Loucy (cell line): ENCODE results near the gene MAP7.
"Not testable (repeated sequence)": the region's sequence is repeated elsewhere in the genome, so short reads cannot be mapped to it uniquely, and the experiment has no call there.

Source experiments
- H2AFZ ChIP-seq: fragments of 200-600 bp; sonication (generic); 2 replicates; pipeline ENCODE4 v1.6.0; 2016; ENCODE audit warnings: antibody characterized with exemption, mild to moderate bottlenecking, low read length, moderate library complexity
- H3F3A ChIP-seq: fragments of 200-600 bp; 2 replicates; pipeline ENCODE4 v1.6.0; 2016; ENCODE audit warnings: antibody characterized with exemption, low read depth, mild to moderate bottlenecking
- H3K27me3 ChIP-seq: fragments of 200-600 bp; sonication (generic); 2 replicates; pipeline ENCODE4 v1.6.1; 2014; ENCODE audit warnings: low read length, mild to moderate bottlenecking; ENCODE audit not compliant: insufficient read depth, poor library complexity, severe bottlenecking
- H3K36me3 ChIP-seq: fragments of 200-600 bp; sonication (generic); 2 replicates; pipeline ENCODE4 v1.6.1; 2016; ENCODE audit warnings: low read length; ENCODE audit not compliant: insufficient read depth
- H3K4me1 ChIP-seq: fragments of 200-600 bp; sonication (generic); 2 replicates; pipeline ENCODE4 v1.5.1; 2014; ENCODE audit warnings: low read length, mild to moderate bottlenecking; ENCODE audit not compliant: insufficient read depth, poor library complexity, severe bottlenecking
- H3K4me2 ChIP-seq: fragments of 200-600 bp; sonication (generic); 2 replicates; pipeline ENCODE4 v1.6.0; 2014; ENCODE audit warnings: antibody characterized with exemption, low read length, low read depth, mild to moderate bottlenecking; ENCODE audit not compliant: poor library complexity, severe bottlenecking
- H3K4me3 ChIP-seq: fragments of 200-600 bp; sonication (generic); 2 replicates; pipeline ENCODE4 v1.5.1; 2014; ENCODE audit warnings: low read length, mild to moderate bottlenecking, mixed read lengths; ENCODE audit not compliant: poor library complexity, severe bottlenecking
- H3K79me2 ChIP-seq: fragments of 200-600 bp; sonication (generic); 2 replicates; pipeline ENCODE4 v1.6.1; 2014; ENCODE audit warnings: low read length; ENCODE audit not compliant: insufficient read depth
- H3K9ac ChIP-seq: fragments of 200-600 bp; sonication (generic); 2 replicates; pipeline ENCODE4 v1.6.0; 2014; ENCODE audit warnings: mild to moderate bottlenecking, low read depth, low read length, moderate library complexity; ENCODE audit not compliant: poor library complexity, severe bottlenecking
- H3K9me2 ChIP-seq: fragments of 200-600 bp; sonication (generic); replicated peaks from 2 replicates; pipeline ENCODE4 v1.6.1; 2016; ENCODE audit warnings: low read depth, low read length, mixed read lengths
- H3K9me3 ChIP-seq: fragments of 200-600 bp; sonication (generic); 2 replicates; pipeline ENCODE4 v1.6.1; 2014; ENCODE audit warnings: mild to moderate bottlenecking, antibody characterized with exemption, low read length, low read depth; ENCODE audit not compliant: insufficient read depth
- H4K20me1 ChIP-seq: fragments of 200-600 bp; sonication (generic); 2 replicates; pipeline ENCODE4 v1.6.0; 2014; ENCODE audit warnings: antibody characterized with exemption, low read length, mild to moderate bottlenecking; ENCODE audit not compliant: insufficient read depth, poor library complexity, severe bottlenecking
- EZH2phosphoT487 ChIP-seq: fragments of 200-600 bp; IDR thresholded peaks from 2 replicates; pipeline ENCODE4 v1.6.1; 2018; ENCODE audit warnings: antibody characterized with exemption, mild to moderate bottlenecking, moderate library complexity, borderline replicate concordance
- TF ChIP-seq, protein P1 (sequence below): fragments of 200-600 bp; sonication (generic); conservative IDR thresholded peaks from 2 replicates; pipeline ENCODE4 v1.5.1; 2014; ENCODE audit warnings: mild to moderate bottlenecking, antibody characterized with exemption, low read length

The MAP7 gene

DNA sequence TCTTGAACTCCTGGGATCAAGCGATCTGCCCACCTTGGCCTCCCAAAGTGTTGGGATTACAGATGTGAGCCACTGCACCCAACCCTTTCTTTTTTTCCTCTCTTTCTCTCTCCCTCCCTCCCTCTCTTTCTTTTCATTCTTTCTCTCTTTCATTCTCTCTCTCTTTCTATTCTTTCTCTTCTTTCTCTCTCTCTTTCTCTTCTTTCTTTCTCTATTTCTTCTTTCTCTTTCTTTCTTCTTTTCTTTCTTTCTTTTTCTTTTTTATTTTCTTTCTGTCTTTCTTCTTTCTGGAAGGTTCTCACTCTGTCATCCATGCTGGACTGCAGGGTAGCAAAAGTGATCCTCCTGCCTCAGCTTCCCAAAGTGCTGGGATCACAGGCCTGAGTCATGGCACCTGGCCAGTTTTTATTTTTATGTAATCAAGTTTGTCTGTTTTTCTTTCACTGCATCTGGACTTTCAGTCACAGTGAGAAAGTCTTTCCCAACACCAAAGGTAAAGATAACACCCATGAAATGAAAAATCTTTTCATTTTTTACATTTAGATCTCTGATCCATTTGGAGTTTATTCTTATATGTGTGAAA is 240.4 kb downstream of the MAP7 start:
- H3K4me3 ChIP-seq, result no peak overlapping the region
- TF ChIP-seq EZH2phosphoT487, result no peak
- no peak overlapping the region for H3K9ac ChIP-seq
- no peaks in the 10 kb centered on the region for H3K27me3 ChIP-seq
- no peaks in the 10 kb centered on the region for H3K9me3 ChIP-seq
- H2AFZ ChIP-seq, result no peak overlapping the region
- H3K9me2 ChIP-seq, result no peaks in the 10 kb centered on the region
- no peaks in the 10 kb centered on the region for H3K4me1 ChIP-seq
- no peaks in the 10 kb centered on the region for H4K20me1 ChIP-seq
- H3K4me2 ChIP-seq, result no peak overlapping the region
- no peaks in the 10 kb centered on the region for H3K79me2 ChIP-seq
- H3K36me3 ChIP-seq, result no peaks in the 10 kb centered on the region
- no peaks in the 10 kb centered on the region for H3F3A ChIP-seq

DNA sequence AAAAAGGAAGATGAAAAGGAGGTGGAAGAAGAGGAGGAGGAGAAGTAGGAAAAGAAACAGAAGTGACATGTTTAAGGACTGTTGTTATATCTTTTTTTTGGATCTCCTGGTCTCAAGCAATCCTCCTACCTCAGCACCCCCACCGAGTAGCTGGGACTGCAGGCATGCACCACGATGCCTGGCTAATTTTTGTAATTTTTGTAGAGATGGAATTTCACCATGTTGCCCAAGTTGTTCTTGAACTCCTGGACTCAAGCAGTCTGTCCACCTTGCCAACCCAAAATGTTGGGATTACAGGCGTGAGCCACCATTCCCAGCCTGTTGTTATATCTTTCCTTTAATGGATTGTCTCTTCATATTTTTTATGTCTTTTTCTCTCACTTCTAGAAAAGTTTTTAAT is 241.1 kb downstream of the MAP7 start:
- H3K9me3 ChIP-seq, result no peaks in the 10 kb centered on the region
- H3K4me1 ChIP-seq, result no peaks in the 10 kb centered on the region
- H3K9ac ChIP-seq, result no peak overlapping the region
- H3K4me3 ChIP-seq, result no peak overlapping the region
- H2AFZ ChIP-seq, result no peak overlapping the region
- no peak overlapping the region for H3K4me2 ChIP-seq
- TF ChIP-seq EZH2phosphoT487, result no peak
- TF ChIP-seq, protein P1, sequence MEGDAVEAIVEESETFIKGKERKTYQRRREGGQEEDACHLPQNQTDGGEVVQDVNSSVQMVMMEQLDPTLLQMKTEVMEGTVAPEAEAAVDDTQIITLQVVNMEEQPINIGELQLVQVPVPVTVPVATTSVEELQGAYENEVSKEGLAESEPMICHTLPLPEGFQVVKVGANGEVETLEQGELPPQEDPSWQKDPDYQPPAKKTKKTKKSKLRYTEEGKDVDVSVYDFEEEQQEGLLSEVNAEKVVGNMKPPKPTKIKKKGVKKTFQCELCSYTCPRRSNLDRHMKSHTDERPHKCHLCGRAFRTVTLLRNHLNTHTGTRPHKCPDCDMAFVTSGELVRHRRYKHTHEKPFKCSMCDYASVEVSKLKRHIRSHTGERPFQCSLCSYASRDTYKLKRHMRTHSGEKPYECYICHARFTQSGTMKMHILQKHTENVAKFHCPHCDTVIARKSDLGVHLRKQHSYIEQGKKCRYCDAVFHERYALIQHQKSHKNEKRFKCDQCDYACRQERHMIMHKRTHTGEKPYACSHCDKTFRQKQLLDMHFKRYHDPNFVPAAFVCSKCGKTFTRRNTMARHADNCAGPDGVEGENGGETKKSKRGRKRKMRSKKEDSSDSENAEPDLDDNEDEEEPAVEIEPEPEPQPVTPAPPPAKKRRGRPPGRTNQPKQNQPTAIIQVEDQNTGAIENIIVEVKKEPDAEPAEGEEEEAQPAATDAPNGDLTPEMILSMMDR, result no peak
- H4K20me1 ChIP-seq, result no peaks in the 10 kb centered on the region
- no peaks in the 10 kb centered on the region for H3K36me3 ChIP-seq
- no peaks in the 10 kb centered on the region for H3K79me2 ChIP-seq
- no peaks in the 10 kb centered on the region for H3K27me3 ChIP-seq
- no peaks in the 10 kb centered on the region for H3F3A ChIP-seq
- H3K9me2 ChIP-seq, result no peaks in the 10 kb centered on the region

DNA sequence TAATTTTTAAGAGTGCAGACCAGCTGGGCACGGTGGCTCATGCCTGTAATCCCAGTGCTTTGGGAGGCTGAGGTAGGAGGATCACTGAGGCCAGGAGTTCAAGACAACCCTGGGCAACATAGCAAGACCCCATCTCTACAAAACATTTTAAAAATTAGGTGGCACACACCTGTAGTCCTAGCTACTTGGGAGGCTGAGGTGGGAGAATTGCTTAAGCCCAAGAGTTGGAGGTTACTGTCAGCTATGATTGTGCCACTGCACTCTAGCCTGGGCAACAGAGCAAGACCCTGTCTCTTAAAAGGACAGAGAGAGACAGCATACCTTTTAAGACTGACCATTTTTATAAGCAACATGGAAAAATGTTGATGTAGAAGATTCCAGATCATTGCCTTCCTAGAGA is 241.8 kb downstream of the MAP7 start:
- H3K79me2 ChIP-seq, H3K4me2 ChIP-seq, H4K20me1 ChIP-seq, H2AFZ ChIP-seq, H3K9me3 ChIP-seq, H3K4me1 ChIP-seq, H3K27me3 ChIP-seq, H3K9ac ChIP-seq, H3K9me2 ChIP-seq, H3K4me3 ChIP-seq, H3K36me3 ChIP-seq, H3F3A ChIP-seq: not testable (repeated sequence)

DNA sequence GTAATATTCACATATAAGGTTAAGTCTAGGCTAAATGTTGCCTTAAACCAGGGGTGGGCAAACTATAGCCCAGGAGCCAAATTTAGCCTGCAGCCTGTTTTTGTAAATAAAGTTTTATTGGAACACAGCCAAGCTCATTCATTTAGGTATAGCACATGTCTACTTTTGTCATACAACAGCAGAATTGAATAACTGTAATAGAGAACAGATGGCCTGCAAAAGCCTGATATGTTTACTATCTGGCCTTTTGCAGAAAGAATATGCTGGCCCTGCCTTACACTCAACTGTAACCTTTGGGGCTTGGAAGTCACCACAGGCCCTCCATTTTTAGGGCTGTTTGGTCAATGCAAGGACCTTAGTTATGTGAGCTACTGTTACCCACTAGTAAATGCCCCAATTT is 242.9 kb downstream of the MAP7 start:
- Histone ChIP-seq H3K4me2 (no peak overlapping the region), H3K27me3 (peaks cover 7% of the 10 kb centered on the region), H3K9ac (no peak overlapping the region), H3K4me3 (no peak overlapping the region), H3K4me1 (no peaks in the 10 kb centered on the region), H3K9me3 (no peaks in the 10 kb centered on the region), H3F3A (no peaks in the 10 kb centered on the region), H3K79me2 (no peaks in the 10 kb centered on the region), H2AFZ (no peak overlapping the region), H4K20me1 (no peaks in the 10 kb centered on the region), H3K36me3 (no peaks in the 10 kb centered on the region), H3K9me2 (no peaks in the 10 kb centered on the region)
- TF ChIP-seq, protein P1, result no peak
- no peak for TF ChIP-seq EZH2phosphoT487
